Activated T-helper 2 cell treated with anti-CD3 and anti-CD28 coated beads, Interferon-gamma antibody, Interleukin-2, Interleukin-4, amounts not matched to agents 10 μg/mL and 5 μg/mL and 100 μg/mL, durations not matched to agents 14 hours and 24 hours and 36 hours (primary cell): ENCODE measurements around the gene TOMM5. TPM values are rescaled to one million over a fixed set of nuclear protein-coding genes. Genes with fewer than 3 reads are reported as not detected.

Experiments
- DNase-seq: peaks from one replicate; pipeline ENCODE4 v3.0.0; 2021; ENCODE audit warnings: low spot score
- H3K27ac Mint-ChIP-seq: one replicate; pipeline ENCODE4 v1.8.0; 2021; ENCODE audit warnings: mixed read lengths
- H3K27me3 Mint-ChIP-seq: one replicate; pipeline ENCODE4 v1.8.0; 2021; ENCODE audit warnings: low read depth, mixed read lengths
- H3K36me3 Mint-ChIP-seq: one replicate; pipeline ENCODE4 v1.8.0; 2021; ENCODE audit warnings: low read depth, mixed read lengths
- H3K4me1 Mint-ChIP-seq: one replicate; pipeline ENCODE4 v1.8.0; 2021; ENCODE audit warnings: low read depth, mixed read lengths
- H3K4me3 Mint-ChIP-seq: one replicate; pipeline ENCODE4 v1.8.0; 2021; ENCODE audit warnings: low read depth, mild to moderate bottlenecking, moderate library complexity, mixed read lengths
- H3K9me3 Mint-ChIP-seq: one replicate; pipeline ENCODE4 v1.8.0; 2021; ENCODE audit warnings: mixed read lengths
- intact Hi-C: fragments of 100-400 bp; cut with micrococcal nuclease; formaldehyde crosslinking; loops from one replicate; pipeline ENCODE4 v1.15.1; 2023
- total RNA-seq: library from RNA; stranded (reverse); gene quantifications from 2 replicates; pipeline ENCODE4 v1.2.3, GENCODE V29; 2022

The TOMM5 gene
- total RNA-seq, 1 donor from 2014 or later: 153 TPM

GRCh38 chr9:37550781-37551180 lies 41.6 kb downstream of the TOMM5 start:
- peaks cover 2% of the 10 kb centered on the region for H3K4me1 Mint-ChIP-seq
- no peak overlapping the region for H3K4me3 Mint-ChIP-seq
- H3K36me3 Mint-ChIP-seq: no peaks in the 10 kb centered on the region
- no peaks in the 10 kb centered on the region for H3K9me3 Mint-ChIP-seq
- no peaks in the 10 kb centered on the region for H3K27me3 Mint-ChIP-seq
- intact Hi-C loops: no loop called here
- H3K27ac Mint-ChIP-seq: no peak overlapping the region
- no peak for DNase-seq

GRCh38 chr9:37549527-37549926 lies 42.9 kb downstream of the TOMM5 start:
- no peaks in the 10 kb centered on the region for H3K27me3 Mint-ChIP-seq
- no peaks in the 10 kb centered on the region for H3K9me3 Mint-ChIP-seq
- H3K4me3 Mint-ChIP-seq: no peak overlapping the region
- no peaks in the 10 kb centered on the region for H3K36me3 Mint-ChIP-seq
- intact Hi-C loops: no loop called here
- H3K27ac Mint-ChIP-seq: no peak overlapping the region
- DNase-seq: no peak
- peaks cover 2% of the 10 kb centered on the region for H3K4me1 Mint-ChIP-seq

- intact Hi-C loops: no loop called here
- no peaks in the 10 kb centered on the region for H3K9me3 Mint-ChIP-seq
- DNase-seq: no peak
- H3K27ac Mint-ChIP-seq: no peak overlapping the region
- no peak overlapping the region for H3K4me3 Mint-ChIP-seq
- no peaks in the 10 kb centered on the region for H3K36me3 Mint-ChIP-seq
- H3K4me1 Mint-ChIP-seq: peaks cover 2% of the 10 kb centered on the region
- no peaks in the 10 kb centered on the region for H3K27me3 Mint-ChIP-seq
Observed at GRCh38 chr9:37547328-37547878, 45.0 kb downstream of the TOMM5 start.

GRCh38 chr9:37543468-37543867 lies 48.9 kb downstream of the TOMM5 start:
- Mint-ChIP-seq H3K4me1 (no peaks in the 10 kb centered on the region), H3K27ac (no peak overlapping the region), H3K27me3 (no peaks in the 10 kb centered on the region), H3K4me3 (no peak overlapping the region), H3K9me3 (no peaks in the 10 kb centered on the region), H3K36me3 (no peaks in the 10 kb centered on the region)
- no peak for DNase-seq
- intact Hi-C loops: no loop called here

- Mint-ChIP-seq H3K27ac (no peak overlapping the region), H3K4me1 (no peaks in the 10 kb centered on the region), H3K4me3 (no peak overlapping the region), H3K27me3 (no peaks in the 10 kb centered on the region), H3K36me3 (no peaks in the 10 kb centered on the region), H3K9me3 (no peaks in the 10 kb centered on the region)
- intact Hi-C loops: no loop called here
- no peak for DNase-seq
Observed at GRCh38 chr9:37542895-37543294, 49.5 kb downstream of the TOMM5 start.

GRCh38 chr9:37542488-37542887 lies 49.9 kb downstream of the TOMM5 start:
- Mint-ChIP-seq H3K9me3 (no peaks in the 10 kb centered on the region), H3K4me3 (no peak overlapping the region), H3K36me3 (no peaks in the 10 kb centered on the region), H3K27ac (no peak overlapping the region), H3K4me1 (no peaks in the 10 kb centered on the region), H3K27me3 (no peaks in the 10 kb centered on the region)
- intact Hi-C loops: no loop called here
- no peak for DNase-seq

- no peaks in the 10 kb centered on the region for H3K4me1 Mint-ChIP-seq
- no peak overlapping the region for H3K4me3 Mint-ChIP-seq
- no peak overlapping the region for H3K27ac Mint-ChIP-seq
- no peaks in the 10 kb centered on the region for H3K9me3 Mint-ChIP-seq
- H3K36me3 Mint-ChIP-seq: no peaks in the 10 kb centered on the region
- intact Hi-C loops: no loop called here
- no peak for DNase-seq
- H3K27me3 Mint-ChIP-seq: no peaks in the 10 kb centered on the region
Observed at GRCh38 chr9:37541465-37541864, 50.9 kb downstream of the TOMM5 start.

GRCh38 chr9:37540634-37541033 lies 51.8 kb downstream of the TOMM5 start:
- H3K4me3 Mint-ChIP-seq: no peak overlapping the region
- DNase-seq: no peak
- no peaks in the 10 kb centered on the region for H3K9me3 Mint-ChIP-seq
- no peaks in the 10 kb centered on the region for H3K4me1 Mint-ChIP-seq
- intact Hi-C loops: no loop called here
- H3K27me3 Mint-ChIP-seq: no peaks in the 10 kb centered on the region
- no peaks in the 10 kb centered on the region for H3K36me3 Mint-ChIP-seq
- no peak overlapping the region for H3K27ac Mint-ChIP-seq

- intact Hi-C loops: no loop called here
- Mint-ChIP-seq H3K4me1 (no peaks in the 10 kb centered on the region), H3K27ac (no peak overlapping the region), H3K4me3 (no peak overlapping the region), H3K36me3 (no peaks in the 10 kb centered on the region), H3K27me3 (no peaks in the 10 kb centered on the region), H3K9me3 (no peaks in the 10 kb centered on the region)
- no peak for DNase-seq
Observed at GRCh38 chr9:37539634-37540033, 52.8 kb downstream of the TOMM5 start.

Other genes starting within 250 kb of the TOMM5 start
- gene GRHPR, start 169.9 kb downstream of the TOMM5 start, total RNA-seq: 75.4 and 77.4 TPM in 2 replicates
- gene ZBTB5, start 127.1 kb downstream of the TOMM5 start, total RNA-seq: 10.6 and 11.0 TPM in 2 replicates
- gene POLR1E, start 106.6 kb downstream of the TOMM5 start, total RNA-seq: 48.0 and 49.4 TPM in 2 replicates
- gene FBXO10, start 16.2 kb downstream of the TOMM5 start, total RNA-seq: 1.8 and 2.4 TPM in 2 replicates
- gene FRMPD1, start 58.4 kb upstream of the TOMM5 start, total RNA-seq: not detected in 2 replicates
- gene TRMT10B, start 161.2 kb upstream of the TOMM5 start, total RNA-seq: 11.8 and 12.1 TPM in 2 replicates
- gene EXOSC3, start 192.5 kb upstream of the TOMM5 start, total RNA-seq: 85.8 and 86.3 TPM in 2 replicates
- 17.4 and 18.4 TPM in 2 replicates for gene DCAF10, start 208.2 kb upstream of the TOMM5 start, total RNA-seq